Measurements from ENCODE around the gene GFM2. TPM values are rescaled to one million over a fixed set of nuclear protein-coding genes. Genes with fewer than 3 reads are reported as not detected.
A peak's percentile ranks its signal among the peaks of the same experiment; 100 is the strongest.

Gene GFM2
- total and polyA plus RNA-seq, 2 of the 13 experiments (the other 11 are each of a cell fraction or from before 2014, with no cell fraction given): 22.0 to 41.6 TPM

GRCh38 chr5:74767579-74767913 lies 629 bp upstream of the GFM2 start:
- no peaks in the 10 kb centered on the region for H3K9me3 ChIP-seq (ENCODE audit: low read length)
- H3K27ac ChIP-seq (ENCODE audit: extremely low read length, insufficient read depth, low read length): peak overlapping the region; percentile 69
- H3K79me2 ChIP-seq (ENCODE audit: insufficient read depth, low read length): peaks cover 49% of the 10 kb centered on the region
- ATAC-seq: peak; percentile 52
- H3K9ac ChIP-seq (ENCODE audit: insufficient read depth, low read depth, low read length): peak overlapping the region; percentile 83
- peaks cover 1 to 27% of the 10 kb centered on the region in 2 experiments; a peak in 4 of 5 replicates for H3K36me3 ChIP-seq (replicated peaks in 1 of 2; ENCODE audit: control insufficient read depth in 1 of 2, insufficient read depth in 2 of 2, low read length in 2 of 2)
- POLR2A ChIA-PET: interaction anchor here (1.0 to 1.5 kb wide), 2 partner anchors 8 to 109 kb away, joined by 3 read pairs; no protein-coding TSS in a partner anchor
- in situ Hi-C loops (cut with HindIII; ENCODE audit: extremely low pct_ligation_motif_present, low pct_unique_long_range_greater_than_20kb) (loop anchor here (5.0 kb wide), 1 partner anchor 150 kb away; no protein-coding TSS in a partner anchor), intact Hi-C loops (cut with micrococcal nuclease; ENCODE audit: unreplicated experiment) (loop anchor here (5.0 kb wide), 1 partner anchor 150 kb away; no protein-coding TSS in a partner anchor)
- H3K4me1 ChIP-seq (ENCODE audit: insufficient read depth, low read length): peaks cover 30% of the 10 kb centered on the region
- peak overlapping the region; percentile 91 for H3K4me2 ChIP-seq (ENCODE audit: low read depth, low read length)
- no peak for FAIRE-seq
- H3K4me3 ChIP-seq (replicated peaks in 1 of 3; ENCODE audit: insufficient read depth in 1 of 3, low read depth in 2 of 3, low read length in 3 of 3): peak overlapping the region; percentile 87 to 94 (median 93)
- TSS peak; percentile 77 for BruUV-seq (replicated peaks)
- WGBS (ENCODE audit: low lambda C conversion rate): 0% methylated on average over 9 of the region's 9 CpGs
- peak; percentile 16 for DNase-seq (ENCODE audit: low spot score)
- no peak overlapping the region for H2AFZ ChIP-seq (ENCODE audit: low read length)
- no peaks in the 10 kb centered on the region; a peak in 1 of 5 replicates for H3K27me3 ChIP-seq (ENCODE audit: control insufficient read depth in 1 of 2, insufficient read depth in 2 of 2, low read length in 2 of 2)
- H4K20me1 ChIP-seq (ENCODE audit: insufficient read depth, low read length): no peaks in the 10 kb centered on the region
- CTCF ChIA-PET (ENCODE audit: low intra/inter-chr PET ratio, low total read pairs): interaction anchor here (4.0 kb wide), 1 partner anchor 152 kb away, joined by 14 read pairs; no protein-coding TSS in a partner anchor
- TF ChIP-seq EP300 (IDR thresholded peaks at IDR 0.05; ENCODE audit: low read depth in 2 of 2, low read length in 2 of 2): no peak
- no peak for TF ChIP-seq EP300 (CRISPR knock-in tag; IDR thresholded peaks at IDR 0.05; ENCODE audit: borderline replicate concordance)
- TF ChIP-seq SATB2 (CRISPR knock-in tag; IDR thresholded peaks at IDR 0.05): 0 out of 2 replicates have a peak, but pooled peaks have one; percentile 5
- 0 out of 2 replicates have a peak, but pooled peaks have one; percentile 32 for TF ChIP-seq GLMP (CRISPR knock-in tag; IDR thresholded peaks at IDR 0.05; ENCODE audit: borderline replicate concordance)
- peak; percentile 65; the same call in 1 of the 2 replicates for TF ChIP-seq MTERF4 (CRISPR knock-in tag; IDR thresholded peaks at IDR 0.05)
- no peak for TF ChIP-seq DMTF1 (CRISPR knock-in tag; IDR thresholded peaks at IDR 0.05)
- 0 out of 2 replicates have a peak, but pooled peaks have one; percentile 1 for TF ChIP-seq ZBTB14 (CRISPR knock-in tag; IDR thresholded peaks at IDR 0.05)
- TF ChIP-seq TBX2 (CRISPR knock-in tag; IDR thresholded peaks at IDR 0.05; ENCODE audit: borderline replicate concordance): no peak
- no peak for TF ChIP-seq RCOR2 (CRISPR knock-in tag; IDR thresholded peaks at IDR 0.05)
- 0 out of 2 replicates have a peak, but pooled peaks have one; percentile 5 for TF ChIP-seq HOXD1 (CRISPR knock-in tag; IDR thresholded peaks at IDR 0.05)
- 0 out of 2 replicates have a peak, but pooled peaks have one; percentile 16 for TF ChIP-seq SIN3A (IDR thresholded peaks at IDR 0.05; ENCODE audit: borderline replicate concordance, low read depth, low read length)
- TF ChIP-seq ZNF737 (CRISPR knock-in tag; IDR thresholded peaks at IDR 0.05; ENCODE audit: borderline replicate concordance): no peak
- 0 out of 2 replicates have a peak, but pooled peaks have one; percentile 4 for TF ChIP-seq ZNF709 (CRISPR knock-in tag; IDR thresholded peaks at IDR 0.05)
